Heart right ventricle (tissue), 16 donors: ENCODE results near the gene GPRIN3. TPM values are rescaled to one million over a fixed set of nuclear protein-coding genes. Genes with fewer than 3 reads are reported as not detected.

ENCODE experiments used
- ATAC-seq, 8 donors: fragments of 200-7000 bp; cut with Tn5 transposase; one replicate each; pipeline ENCODE4 v1.9.1; 2020; ENCODE audit warnings: mild to moderate bottlenecking in 8 of 8, moderate library complexity in 8 of 8, moderate number of reproducible peaks in 1 of 8
- DNase-seq, 2 donors: peaks; one replicate each; pipeline ENCODE4 v3.0.0-alpha.2; 2020
- H3K27ac ChIP-seq, 10 donors: fragments of 200-600 bp; sonication (generic) in 2 of 10; one replicate each; pipeline versions ENCODE4 v1.5.0 to v1.8.0; 2020 to 2022; ENCODE audit warnings: mild to moderate bottlenecking in 3 of 10
- H3K27me3 ChIP-seq, 7 donors: fragments of 200-600 bp; one replicate each; pipeline ENCODE4 v1.8.0; 2021 to 2022; ENCODE audit warnings: mild to moderate bottlenecking in 2 of 7
- H3K36me3 ChIP-seq, 9 donors: fragments of 200-600 bp; sonication (generic) in 1 of 9; one replicate each; pipeline versions ENCODE4 v1.5.0 to v1.8.0; 2020 to 2022; ENCODE audit warnings: mild to moderate bottlenecking in 2 of 9
- H3K4me1 ChIP-seq, 9 donors: fragments of 200-600 bp; sonication (generic) in 1 of 9; one replicate each; pipeline versions ENCODE4 v1.5.0 to v1.8.0; 2020 to 2022; ENCODE audit warnings: mild to moderate bottlenecking in 4 of 9
- H3K4me3 ChIP-seq, 10 donors: fragments of 200-600 bp; sonication (generic) in 2 of 10; one replicate each; pipeline versions ENCODE4 v1.5.0 to v1.8.0; 2020 to 2022; ENCODE audit warnings: mild to moderate bottlenecking in 7 of 10, moderate library complexity in 2 of 10
- H3K9me3 ChIP-seq, 11 donors: fragments of 200-600 bp in 10 of 11; sonication (generic) in 2 of 11; one replicate each; pipeline versions ENCODE4 v1.5.0 to v1.8.0; 2013 to 2022; ENCODE audit warnings: mild to moderate bottlenecking in 2 of 11, control low read depth in 1 of 11, moderate library complexity in 1 of 11
- CTCF ChIP-seq, 9 donors: fragments of 200-600 bp; sonication (generic) in 2 of 9; IDR thresholded peaks; one replicate each; pipeline versions ENCODE4 v1.5.0 to v1.8.0; 2021 to 2022; ENCODE audit warnings: antibody characterized with exemption in 9 of 9, mild to moderate bottlenecking in 5 of 9, moderate library complexity in 1 of 9
- WGBS, 2 donors: extraction: QIAGEN DNeasy Blood & Tissue Kit; methylation state at CpG; one replicate each; pipeline ENCODE4 v1.1.7; 2013; ENCODE audit warnings: inconsistent platforms in 1 of 2; 5-methylcytosine and 5-hydroxymethylcytosine counted together
- intact Hi-C, 10 donors: fragments of 100-400 bp; cut with DNase I; formaldehyde crosslinking; loops; one replicate each; pipeline versions ENCODE4 v1.11.1 to v1.14.2; 2022
- polyA plus RNA-seq, 2 donors: library from polyadenylated mRNA; stranded (reverse); fragments of 200-250 nt; gene quantifications; one replicate each; pipeline ENCODE4 v1.2.3, GENCODE V29; 2013
- total RNA-seq, 10 donors: library from RNA; stranded (reverse); fragmentation: NEBNext Ultra II Directional in 3 of 10; extraction: Animal tissue kit (Norgen Biotek cat#: 25700) in 3 of 10; gene quantifications; one replicate each; pipeline versions ENCODE4 v1.2.1 to v1.2.4, GENCODE V29; 2021 to 2023
- donor health status: Arrhythmogenic right ventricular cardiomyopathy.
- donor health status: ischemic (EF 13 %, LVEDD 7.1; RV severe dilation, severe dysfunction).
- donor health status: healthy with polysubstance abuse.
- donor health status: DM: no; HTN: yes; CAD: no.
- donor health status: DM: no; HTN: no; CAD: no.
- donor health status: ischemic (EF 25% LVEDD 6.9; RV normal size, moderate dysfunction).
- donor health status: ischemic (EF 25% LVEDD 5.7; RV mildly dilated, moderate dysfunction).
- donor health status: healthy.
- donor health status: DM: yes; HTN: yes; CAD: no.
- donor health status: Ischemic cardiomyopathy.
- donor health status: ischemic (EF 35%, LVEDD 5.7; RV mildly dilated, moderate dysfunction).
- donor health status: nonischemic (EF 11% LVEDD 7.7; RV severe dilation, severe dysfunction).
- donor health status: DM: yes; HTN: yes; CAD: no.
- donor health status: PGD.
- donor health status: ischemic (EF 29% LVEDD 5.4; RV normal size, mild dysfunction).
- donor health status: nonischemic (EF 23%, LVEDD 6.1; RV moderate dilation, normal function).

The GPRIN3 gene
- total and polyA plus RNA-seq, 12 donors: 1.7 to 12.2 (median 9.5) TPM

GRCh38 chr4:89334311-89334710 is 26.7 kb upstream of the GPRIN3 start:
- peak overlapping the region in 1 of 10 donors; percentile 44 for H3K27ac ChIP-seq

GRCh38 chr4:89331686-89332544 is 24.3 kb upstream of the GPRIN3 start:
- no peaks in the 10 kb centered on the region for H3K27me3 ChIP-seq
- peak in 1 of 8 donors; percentile 64 for ATAC-seq
- 82 to 83% methylated on average over 5 of the region's 5 CpGs for WGBS, 2 donors
- intact Hi-C loops: no loop called here
- H3K9me3 ChIP-seq: peaks cover 0 to 13% (median 6%) of the 10 kb centered on the region in 11 donors
- no peak overlapping the region for H3K4me3 ChIP-seq
- no peak for TF ChIP-seq CTCF (IDR thresholded peaks at IDR 0.05)
- peaks cover 0 to 14% (median 0%) of the 10 kb centered on the region in 9 donors for H3K4me1 ChIP-seq
- H3K36me3 ChIP-seq: no peaks in the 10 kb centered on the region
- DNase-seq: no peak
- peak overlapping the region in 1 of 10 donors; percentile 75 for H3K27ac ChIP-seq

More at GRCh38 chr4:89334311-89334710, 26.7 kb upstream of the GPRIN3 start:
- no peak for TF ChIP-seq CTCF (IDR thresholded peaks at IDR 0.05)
- peaks cover 0 to 14% (median 0%) of the 10 kb centered on the region in 9 donors for H3K4me1 ChIP-seq
- H3K27me3 ChIP-seq: no peaks in the 10 kb centered on the region
- DNase-seq (no peak), ATAC-seq (no peak)
- H3K36me3 ChIP-seq: no peaks in the 10 kb centered on the region
- intact Hi-C loops: no loop called here
- no peak overlapping the region for H3K4me3 ChIP-seq
- H3K9me3 ChIP-seq: no peaks in the 10 kb centered on the region

- no peak for DNase-seq
- no peaks in the 10 kb centered on the region for H3K36me3 ChIP-seq
- no peak for TF ChIP-seq CTCF (IDR thresholded peaks at IDR 0.05)
- no peaks in the 10 kb centered on the region for H3K27me3 ChIP-seq
- no peak overlapping the region for H3K4me3 ChIP-seq
- WGBS, 2 donors: 71 to 80% methylated on average over 2 of the region's 2 CpGs
- H3K4me1 ChIP-seq: peaks cover 0 to 14% (median 0%) of the 10 kb centered on the region in 9 donors
- ATAC-seq: no peak
- H3K9me3 ChIP-seq: peaks cover 0 to 13% (median 6%) of the 10 kb centered on the region in 11 donors
- H3K27ac ChIP-seq: peak overlapping the region in 1 of 10 donors; percentile 75
- intact Hi-C loops: no loop called here
Observed at GRCh38 chr4:89331197-89331596, 23.6 kb upstream of the GPRIN3 start.

DNA sequence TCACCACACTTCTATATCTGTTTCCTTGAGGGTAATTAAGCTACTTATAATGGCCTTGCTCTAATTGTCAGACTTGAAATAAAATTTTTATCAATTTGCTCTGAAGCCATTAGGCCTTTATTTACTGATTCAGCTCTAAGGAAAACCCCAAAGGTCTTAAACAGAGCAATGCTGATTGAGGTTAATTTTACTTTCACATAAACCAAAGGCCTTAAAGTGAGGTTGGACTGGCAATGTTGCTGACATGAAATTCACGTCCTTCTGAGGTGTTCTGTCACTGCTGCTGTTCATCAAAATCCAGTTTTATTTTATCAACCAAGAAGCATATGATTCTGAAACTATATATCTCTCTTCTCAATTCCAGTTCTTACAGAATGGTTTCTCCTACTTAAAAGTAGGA is 21.7 kb upstream of the GPRIN3 start:
- H3K4me3 ChIP-seq: no peak overlapping the region
- 90 to 91% methylated on average over 1 of the region's 1 CpG for WGBS, 2 donors
- H3K36me3 ChIP-seq: no peaks in the 10 kb centered on the region
- TF ChIP-seq CTCF (IDR thresholded peaks at IDR 0.05): no peak
- H3K4me1 ChIP-seq: peaks cover 0 to 28% (median 0%) of the 10 kb centered on the region in 9 donors
- no peaks in the 10 kb centered on the region for H3K27me3 ChIP-seq
- H3K9me3 ChIP-seq: peaks cover 0 to 13% (median 6%) of the 10 kb centered on the region in 11 donors
- DNase-seq: no peak
- intact Hi-C loops: no loop called here
- no peak for ATAC-seq
- no peak overlapping the region for H3K27ac ChIP-seq
